PC-3 (cell line): ENCODE results near the gene POU2AF3. TPM values are rescaled to one million over a fixed set of nuclear protein-coding genes. Genes with fewer than 3 reads are reported as not detected.

Source experiments
- ATAC-seq: fragments of 200-7000 bp; cut with Tn5 transposase; 2 replicates; pipeline ENCODE4 v1.9.1; 2020; ENCODE audit warnings: mild to moderate bottlenecking, moderate library complexity
- BruUV-seq: library from RNA; stranded (reverse); fragments of 400-500 nt; replicated peaks from 2 replicates; lab custom pipeline; 2021; lab: Mats Ljungman, UMichigan
- CTCF ChIA-PET: fragments of 300-600 bp; sonication (Branson Sonifier 250); formaldehyde crosslinking; loops from one replicate; lab custom pipeline; 2022; ENCODE audit warnings: antibody characterized with exemption; lab: Charles Lee
- POLR2A ChIA-PET: fragments of 300-600 bp; sonication (Branson Sonifier 250); formaldehyde crosslinking; loops from one replicate; lab custom pipeline; 2022; ENCODE audit warnings: antibody characterized with exemption; ENCODE audit not compliant: unreplicated experiment; lab: Charles Lee
- DNase-seq: peaks from one replicate; pipeline ENCODE4 v3.0.0-alpha.2; 2015
- H2AFZ ChIP-seq: fragments of 300-600 bp; sonication (generic); 2 replicates; pipeline ENCODE4 v1.6.0; 2016; ENCODE audit warnings: antibody characterized with exemption, low read length
- H3F3A ChIP-seq: fragments of 300-600 bp; sonication (generic); one replicate; pipeline ENCODE4 v1.6.0; 2017; ENCODE audit warnings: antibody characterized with exemption, low read length, control low read depth, mild to moderate bottlenecking; ENCODE audit not compliant: unreplicated experiment
- H3K27ac ChIP-seq: fragments of 300-600 bp; sonication (generic); 2 replicates; pipeline ENCODE4 v1.5.1; 2016; ENCODE audit warnings: mild to moderate bottlenecking, low read length
- H3K27me3 ChIP-seq: fragments of 300-600 bp; sonication (generic); 2 replicates; pipeline ENCODE4 v1.6.1; 2016; ENCODE audit warnings: low read length, mixed read lengths
- H3K36me3 ChIP-seq: fragments of 300-600 bp; sonication (generic); 2 replicates; pipeline ENCODE4 v1.6.1; 2016; ENCODE audit warnings: low read depth, mixed run types, low read length, mixed read lengths
- H3K4me1 ChIP-seq: fragments of 300-600 bp; sonication (generic); 2 replicates; pipeline ENCODE4 v1.5.1; 2016; ENCODE audit warnings: low read length; ENCODE audit not compliant: insufficient read depth
- H3K4me2 ChIP-seq: fragments of 300-600 bp; sonication (generic); 2 replicates; pipeline ENCODE4 v1.6.0; 2016; ENCODE audit warnings: low read length
- H3K4me3 ChIP-seq: fragments of 300-600 bp; sonication (generic); 2 replicates; pipeline ENCODE4 v1.5.1; 2016; ENCODE audit warnings: mild to moderate bottlenecking, low read length, mixed read lengths
- H3K79me2 ChIP-seq: fragments of 300-600 bp; sonication (generic); 2 replicates; pipeline ENCODE4 v1.6.1; 2017; ENCODE audit warnings: low read length, mixed read lengths
- H3K9ac ChIP-seq: fragments of 300-600 bp; sonication (generic); 2 replicates; pipeline ENCODE4 v1.6.0; 2016; ENCODE audit warnings: mild to moderate bottlenecking, low read length
- H3K9me2 ChIP-seq: fragments of 300-600 bp; sonication (generic); replicated peaks from 2 replicates; pipeline ENCODE4 v1.6.1; 2016; ENCODE audit warnings: mixed run types, low read length, mixed read lengths
- H3K9me3 ChIP-seq: fragments of 300-600 bp; sonication (generic); 2 replicates; pipeline ENCODE4 v1.6.1; 2016; ENCODE audit warnings: low read length, mixed read lengths
- H4K20me1 ChIP-seq: fragments of 300-600 bp; sonication (generic); 2 replicates; pipeline ENCODE4 v1.6.1; 2016; ENCODE audit warnings: low read length, mixed read lengths
- CTCF ChIP-seq: fragments of 300-600 bp; sonication (generic); conservative IDR thresholded peaks from 2 replicates; pipeline ENCODE4 v1.5.1; 2017; ENCODE audit warnings: antibody characterized with exemption, low read depth, mild to moderate bottlenecking, low read length
- EZH2 ChIP-seq: fragments of 300-600 bp; sonication (generic); IDR thresholded peaks from one replicate; pipeline ENCODE4 v1.6.1; 2017; ENCODE audit warnings: antibody characterized with exemption, mild to moderate bottlenecking, low read length; ENCODE audit not compliant: unreplicated experiment
- EZH2phosphoT487 ChIP-seq: fragments of 300-600 bp; sonication (generic); IDR thresholded peaks from 2 replicates; pipeline ENCODE4 v1.6.1; 2018; ENCODE audit warnings: mild to moderate bottlenecking, antibody characterized with exemption, low read length, borderline replicate concordance
- intact Hi-C: fragments of 100-400 bp; cut with micrococcal nuclease; formaldehyde crosslinking; loops from 2 replicates; pipeline ENCODE4 v1.9.0; 2023
- total RNA-seq: library from RNA; depleted of rRNA; stranded (reverse); fragments of >200 nt; gene quantifications from 2 replicates; pipeline ENCODE4 v1.2.3, GENCODE V29; 2014

Gene POU2AF3
- total RNA-seq, 1 experiment from 2014 or later: not detected

DNA sequence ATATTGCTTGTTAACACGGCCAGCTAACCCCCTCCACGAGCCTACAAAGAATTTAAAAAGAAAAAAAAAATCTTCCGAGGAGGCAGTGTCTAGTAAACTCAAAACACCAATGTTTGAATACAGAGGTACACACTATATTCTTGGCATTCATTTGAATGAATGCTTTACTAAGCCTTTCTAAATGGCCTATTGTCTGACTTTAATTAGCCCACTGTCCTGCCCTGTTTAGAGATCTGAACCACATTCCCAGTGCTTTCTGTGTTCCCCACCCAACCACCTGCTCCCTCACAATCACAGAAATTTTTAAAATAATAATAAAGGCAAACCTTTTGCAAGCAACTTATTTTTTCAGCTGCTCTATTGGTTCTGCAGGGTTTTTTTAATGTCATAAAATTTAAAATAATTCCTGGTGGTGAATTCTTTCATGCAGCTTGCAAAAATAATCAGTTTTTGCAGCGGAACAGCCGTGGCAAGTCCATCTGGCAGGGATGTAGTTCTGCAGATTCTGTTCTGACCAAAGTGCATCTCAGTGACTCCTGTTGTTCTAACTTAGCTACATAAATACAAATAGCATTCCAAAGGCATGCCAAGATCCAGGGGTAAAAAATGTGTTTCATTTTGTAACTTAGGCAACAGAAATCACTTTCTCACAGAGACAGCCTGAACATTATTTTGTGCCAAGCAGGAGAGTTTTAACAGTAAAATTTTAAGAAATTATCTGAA is 29.0 kb upstream of the POU2AF3 start:
- Histone ChIP-seq H3K27me3 (peaks cover 80% of the 10 kb centered on the region), H3K4me1 (no peaks in the 10 kb centered on the region), H4K20me1 (no peaks in the 10 kb centered on the region), H2AFZ (no peak overlapping the region), H3K79me2 (no peaks in the 10 kb centered on the region), H3K36me3 (no peaks in the 10 kb centered on the region), H3F3A (no peaks in the 10 kb centered on the region), H3K27ac (no peak overlapping the region), H3K9me3 (no peaks in the 10 kb centered on the region), H3K9ac (no peak overlapping the region), H3K4me2 (no peak overlapping the region), H3K4me3 (no peak overlapping the region), H3K9me2 (no peaks in the 10 kb centered on the region)
- no TSS peak for BruUV-seq
- DNase-seq (no peak), ATAC-seq (no peak)
- ChIA-PET POLR2A (no interaction called here), CTCF (no interaction called here)
- intact Hi-C loops: no loop called here
- TF ChIP-seq EZH2: no peak
- no peak for TF ChIP-seq EZH2phosphoT487
- TF ChIP-seq CTCF: no peak

GRCh38 chr11:111272420-111272819 is 25.9 kb upstream of the POU2AF3 start:
- no peaks in the 10 kb centered on the region for H4K20me1 ChIP-seq
- H2AFZ ChIP-seq: no peak overlapping the region
- H3K27me3 ChIP-seq: peaks cover 71% of the 10 kb centered on the region
- DNase-seq: no peak
- no peaks in the 10 kb centered on the region for H3K9me2 ChIP-seq
- no peaks in the 10 kb centered on the region for H3K4me1 ChIP-seq
- H3K36me3 ChIP-seq: no peaks in the 10 kb centered on the region
- intact Hi-C loops: no loop called here
- no peaks in the 10 kb centered on the region for H3K9me3 ChIP-seq
- H3F3A ChIP-seq: no peaks in the 10 kb centered on the region
- no TSS peak for BruUV-seq
- TF ChIP-seq EZH2phosphoT487: no peak
- no peak for TF ChIP-seq EZH2
- TF ChIP-seq CTCF: no peak
- ChIA-PET POLR2A (no interaction called here), CTCF (no interaction called here)
- no peak overlapping the region for H3K27ac ChIP-seq
- H3K4me3 ChIP-seq: no peak overlapping the region
- H3K4me2 ChIP-seq: no peak overlapping the region
- no peak overlapping the region for H3K9ac ChIP-seq
- no peak for ATAC-seq
- no peaks in the 10 kb centered on the region for H3K79me2 ChIP-seq

DNA sequence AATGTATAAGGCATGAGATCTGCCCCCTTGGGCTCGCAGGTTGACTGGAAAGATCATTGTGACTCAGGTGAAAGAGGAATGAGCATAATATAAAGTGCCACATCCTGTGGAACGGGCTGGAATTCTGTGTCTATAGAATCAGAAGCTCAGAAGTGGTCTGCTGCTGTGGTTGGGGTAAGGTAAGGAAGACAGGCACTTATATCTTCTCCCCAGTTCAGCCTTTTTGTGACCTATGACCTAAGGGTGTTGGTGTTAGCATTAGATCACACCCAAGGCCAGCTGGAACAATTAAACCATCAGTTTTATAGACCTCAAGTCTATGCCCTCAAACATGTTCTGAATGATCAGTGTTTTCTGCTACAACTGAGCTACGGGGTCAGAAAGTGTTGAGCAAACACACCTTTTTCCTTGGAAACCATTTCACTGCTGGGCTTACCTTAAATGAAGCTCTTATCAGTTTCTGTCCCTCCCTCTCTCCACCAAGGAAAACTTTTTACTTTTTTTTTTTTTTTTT is 15.7 kb upstream of the POU2AF3 start:
- Histone ChIP-seq H4K20me1 (no peaks in the 10 kb centered on the region), H3K4me1 (no peaks in the 10 kb centered on the region), H3K9me2 (no peaks in the 10 kb centered on the region), H3K9ac (no peak overlapping the region), H3F3A (no peaks in the 10 kb centered on the region), H3K27ac (no peak overlapping the region), H3K9me3 (no peaks in the 10 kb centered on the region), H3K79me2 (no peaks in the 10 kb centered on the region), H3K4me3 (no peak overlapping the region), H2AFZ (no peak overlapping the region), H3K36me3 (no peaks in the 10 kb centered on the region), H3K27me3 (peaks cover 69% of the 10 kb centered on the region), H3K4me2 (no peak overlapping the region)
- POLR2A ChIA-PET: no interaction called here
- DNase-seq: no peak
- CTCF ChIA-PET: interaction anchor here (0.5 to 1.3 kb wide), 3 partner anchors 11 to 164 kb away, joined by 3 to 22 read pairs (median 6); no protein-coding TSS in a partner anchor
- BruUV-seq: no TSS peak
- no peak for ATAC-seq
- TF ChIP-seq CTCF (no peak), EZH2 (no peak), EZH2phosphoT487 (no peak)
- intact Hi-C loops: loop anchor here (1.0 to 5.0 kb wide), 3 partner anchors 145 to 295 kb away; no protein-coding TSS in a partner anchor
